Effector CD8-positive, alpha-beta T cell (primary cell): ENCODE data around the gene LRMDA.

Experiments used
- DNase-seq: peaks from one replicate; lab custom pipeline; 2025; lab: John Stamatoyannopoulos, UW

Gene LRMDA

DNA sequence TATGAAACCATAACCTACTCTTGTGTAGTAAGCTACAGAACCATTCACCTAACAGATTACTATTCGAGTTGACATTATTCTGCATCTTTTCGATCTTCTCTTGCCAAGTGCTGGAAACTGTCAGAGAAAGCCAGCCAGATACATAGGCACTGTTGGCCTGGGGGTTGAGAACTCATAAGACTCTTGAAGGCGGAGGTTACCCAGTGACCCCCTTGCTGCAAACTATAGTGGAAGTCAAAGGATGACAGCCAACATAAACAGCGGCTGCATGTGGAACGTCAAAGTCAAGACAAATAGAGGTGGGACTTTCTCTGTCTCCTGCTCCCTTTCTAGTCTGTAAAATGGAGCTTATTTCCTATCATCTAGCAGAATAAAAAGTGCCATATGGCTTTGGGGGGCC is 394.2 kb downstream of the LRMDA start:
- no peak for DNase-seq

DNA sequence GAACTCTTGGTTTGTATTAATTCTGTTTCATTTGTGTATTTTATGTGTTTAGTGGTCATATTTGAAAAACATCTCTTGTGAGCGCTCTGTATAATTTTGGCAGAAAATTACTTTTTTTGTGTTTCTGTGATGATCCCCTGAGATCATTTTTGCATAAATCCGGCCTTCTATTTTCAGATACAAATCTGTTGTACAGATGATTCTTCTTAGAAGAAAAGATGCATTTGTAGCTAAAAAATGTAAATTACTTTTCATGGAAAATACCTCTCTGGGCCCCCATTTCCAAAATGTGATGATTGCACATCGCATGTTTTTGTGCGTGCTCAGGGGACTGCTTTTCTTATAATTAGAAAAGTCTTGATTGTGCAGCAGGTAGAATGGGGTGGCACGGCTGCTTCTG is 395.4 kb downstream of the LRMDA start:
- DNase-seq: no peak

DNA sequence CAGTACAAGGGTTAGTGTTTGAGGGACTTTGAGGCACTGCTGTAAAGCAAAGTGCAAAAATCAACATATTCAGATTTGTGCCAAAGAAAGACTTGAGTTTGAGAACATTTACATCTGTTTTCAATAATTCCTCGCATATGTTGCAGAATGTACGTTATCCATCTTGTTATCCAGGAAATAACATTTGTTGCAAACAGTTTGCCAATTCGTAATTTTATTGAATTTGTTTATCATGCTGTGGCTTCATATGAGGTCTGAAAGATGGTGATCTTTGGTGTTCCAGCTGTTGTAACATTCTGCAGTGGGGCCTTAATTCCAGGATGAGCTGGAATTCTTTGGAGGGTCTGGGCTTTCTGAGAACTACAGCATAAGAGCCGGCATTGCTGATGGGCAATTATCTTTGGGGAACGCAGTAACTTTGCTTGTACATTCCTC is 396.2 kb downstream of the LRMDA start:
- DNase-seq: no peak

GRCh38 chr10:75828413-75828812 is 397.0 kb downstream of the LRMDA start:
- no peak for DNase-seq

DNA sequence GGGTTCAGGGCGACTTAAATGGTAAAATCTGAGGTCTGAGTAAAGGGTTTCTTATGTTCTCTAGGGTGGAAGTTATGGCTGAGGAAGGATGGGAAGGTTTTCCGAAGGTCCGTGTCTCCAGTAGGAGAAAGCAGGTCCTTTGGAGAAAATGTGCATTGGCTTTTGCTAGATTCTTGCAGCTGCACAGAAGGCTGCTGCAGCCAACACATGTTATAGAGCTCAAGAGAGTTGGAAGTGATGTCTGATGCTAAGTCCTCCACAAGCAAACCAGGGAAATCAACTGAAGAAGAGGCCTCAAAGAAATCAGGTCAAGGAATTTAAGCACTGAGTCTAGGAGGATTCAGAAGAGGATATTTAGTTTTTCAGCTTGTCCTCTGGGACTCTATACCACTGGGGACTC is 404.6 kb downstream of the LRMDA start:
- no peak for DNase-seq

- DNase-seq: no peak
Measured at GRCh38 chr10:75838486-75838885, 407.1 kb downstream of the LRMDA start.

GRCh38 chr10:75839020-75839419 is 407.6 kb downstream of the LRMDA start:
- no peak for DNase-seq

- DNase-seq: no peak
Measured at GRCh38 chr10:75841266-75841665, 409.8 kb downstream of the LRMDA start.

DNA sequence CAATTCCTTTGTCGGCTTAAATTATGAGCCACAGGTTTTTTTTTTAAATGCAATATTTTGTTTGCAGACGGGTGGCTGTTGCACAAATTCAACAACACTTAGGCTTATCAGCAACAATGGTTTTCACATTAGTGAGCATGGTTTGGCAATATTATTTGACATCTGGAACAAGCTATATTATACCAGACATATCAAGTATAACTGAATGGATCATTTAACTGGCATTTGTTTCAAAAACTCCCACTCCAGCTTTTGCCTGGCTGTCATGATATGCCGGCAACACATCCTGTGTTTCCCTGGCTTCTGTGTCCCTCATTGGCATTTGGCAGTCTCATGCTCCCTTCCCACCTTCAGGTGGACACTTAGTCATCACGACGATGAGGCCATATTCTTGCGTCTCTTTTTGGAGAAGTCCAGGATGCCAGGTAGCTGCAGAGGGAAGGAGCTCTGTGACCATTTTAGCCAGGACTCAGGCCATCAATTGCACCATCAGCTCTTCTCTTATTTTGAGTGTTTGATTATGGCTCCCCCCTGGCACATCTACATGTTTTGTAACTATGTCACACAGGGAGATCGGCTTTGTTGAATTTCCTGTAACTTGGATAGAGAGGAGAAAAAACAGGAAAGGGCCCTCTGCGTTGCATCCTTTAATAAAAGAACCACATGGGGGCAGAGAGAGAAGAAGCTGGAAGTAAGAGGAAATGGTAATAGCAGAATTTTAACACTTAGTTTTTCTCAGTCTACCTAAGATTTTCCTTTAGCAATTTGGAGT is 413.9 kb downstream of the LRMDA start:
- DNase-seq: no peak

DNA sequence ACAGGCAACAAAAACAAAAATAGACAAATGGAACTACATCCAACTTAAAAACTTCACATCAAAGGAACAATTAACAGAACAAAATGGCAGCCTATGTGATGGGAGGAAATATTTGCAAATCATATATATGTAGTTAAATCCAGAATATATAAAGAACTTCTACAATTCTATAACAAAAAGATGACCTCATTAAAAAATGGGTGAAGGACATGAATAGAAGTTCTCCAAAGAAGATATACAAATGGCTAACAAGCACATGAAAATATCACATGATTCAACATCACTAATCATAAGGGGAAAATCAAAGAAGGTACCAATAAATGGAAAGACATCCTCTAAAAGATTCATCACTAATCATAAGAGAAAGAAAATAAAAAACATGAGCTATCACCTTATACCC is 416.1 kb downstream of the LRMDA start:
- DNase-seq: no peak

GRCh38 chr10:75851580-75852345 is 420.3 kb downstream of the LRMDA start:
- DNase-seq: no peak

DNA sequence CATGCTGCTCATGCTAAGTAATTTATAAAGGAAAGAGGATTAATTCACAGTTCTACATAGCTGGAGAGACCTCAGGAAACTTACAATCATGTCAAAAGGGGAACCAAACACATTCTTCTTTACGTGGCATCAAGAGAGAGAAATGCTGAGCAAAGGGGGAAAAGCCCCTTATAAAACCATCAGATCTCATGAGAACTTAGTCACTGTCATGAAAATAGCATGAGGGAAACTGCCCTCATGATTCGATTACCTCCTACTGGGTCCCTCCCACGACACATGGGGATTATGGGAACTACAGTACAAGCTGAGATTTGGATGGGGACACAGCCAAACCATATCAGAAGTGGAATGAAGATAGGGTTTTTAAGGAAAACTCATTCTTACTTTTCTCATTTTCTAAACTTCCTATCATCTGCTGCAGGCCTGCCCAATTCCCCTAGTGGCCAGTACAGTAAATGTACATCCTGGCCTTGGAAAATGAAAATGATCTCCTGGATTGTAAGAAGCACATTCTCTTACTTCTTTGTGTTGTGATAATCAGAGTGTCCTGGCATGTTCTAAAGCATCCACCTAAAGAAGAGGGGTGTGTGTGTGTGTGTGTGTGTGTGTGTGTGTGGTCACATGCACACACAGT is 421.5 kb downstream of the LRMDA start:
- DNase-seq: no peak

DNA sequence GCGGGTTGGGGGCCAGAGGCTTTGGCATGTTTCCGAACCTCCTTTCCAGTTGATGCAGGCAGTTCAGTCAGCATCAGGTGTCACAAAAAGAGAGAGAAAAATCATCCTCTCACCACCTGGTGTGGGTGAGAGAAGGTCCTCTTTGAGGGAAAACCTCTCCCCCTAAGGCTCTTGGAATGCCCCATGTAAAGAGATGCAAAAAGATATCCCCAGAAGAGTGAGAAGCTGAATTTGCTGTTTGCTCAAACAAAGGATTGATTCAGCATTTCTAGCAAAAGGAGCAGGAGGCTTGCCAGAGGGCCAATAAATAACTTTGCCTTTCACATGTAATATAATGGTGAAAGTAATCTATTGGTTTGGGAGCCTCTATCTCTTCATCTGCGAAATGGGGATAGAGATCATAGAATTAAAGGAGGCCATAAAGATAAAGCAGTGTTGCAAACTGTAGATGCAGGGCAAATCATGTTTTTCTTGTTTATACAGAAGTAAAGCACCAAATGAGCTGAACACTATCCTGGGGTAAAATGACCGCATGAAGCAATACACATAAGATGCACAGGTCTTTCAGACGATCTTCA is 425.9 kb downstream of the LRMDA start:
- DNase-seq: no peak

- DNase-seq: no peak
Measured at GRCh38 chr10:75857896-75858295, 426.5 kb downstream of the LRMDA start.

DNA sequence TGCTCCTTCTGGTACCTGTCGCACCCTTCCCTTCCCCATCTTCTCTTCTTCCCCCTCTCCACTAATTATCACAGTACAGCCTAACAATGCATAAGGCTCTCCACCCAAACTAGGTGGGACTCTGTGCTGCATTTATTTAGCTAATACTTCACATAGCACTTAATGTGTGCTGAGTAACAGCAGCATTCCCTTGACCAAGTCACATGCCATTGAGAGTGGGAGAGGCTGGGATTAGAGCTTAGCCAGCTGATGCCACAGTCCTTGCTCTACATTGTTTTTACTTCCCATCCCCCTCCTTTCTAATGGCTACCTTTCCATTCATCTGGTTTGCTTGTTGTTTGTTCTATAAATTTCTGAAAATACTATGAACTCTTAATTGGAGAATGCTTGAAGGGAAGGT is 426.9 kb downstream of the LRMDA start:
- no peak for DNase-seq

DNA sequence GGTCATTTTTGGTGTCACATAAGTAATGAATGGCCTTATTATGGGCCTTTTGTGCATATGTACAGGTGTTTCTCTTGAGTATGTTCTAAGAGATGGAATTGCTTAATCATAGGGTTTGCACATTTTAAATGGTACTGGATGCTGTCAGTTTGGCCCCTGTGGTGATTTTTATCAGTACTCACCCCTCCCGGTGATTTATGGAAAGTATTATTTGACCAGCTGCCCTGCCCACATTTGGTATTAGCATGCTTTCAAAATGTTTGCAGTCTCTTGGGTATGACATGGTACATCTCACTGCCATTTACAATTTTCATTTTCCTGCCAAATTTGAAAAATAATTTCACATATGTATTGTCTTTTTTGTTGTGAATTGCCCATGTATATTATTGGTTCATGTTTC is 427.7 kb downstream of the LRMDA start:
- no peak for DNase-seq

- no peak for DNase-seq
Measured at GRCh38 chr10:75860009-75860408, 428.6 kb downstream of the LRMDA start.

GRCh38 chr10:75861582-75861981 is 430.2 kb downstream of the LRMDA start:
- no peak for DNase-seq

DNA sequence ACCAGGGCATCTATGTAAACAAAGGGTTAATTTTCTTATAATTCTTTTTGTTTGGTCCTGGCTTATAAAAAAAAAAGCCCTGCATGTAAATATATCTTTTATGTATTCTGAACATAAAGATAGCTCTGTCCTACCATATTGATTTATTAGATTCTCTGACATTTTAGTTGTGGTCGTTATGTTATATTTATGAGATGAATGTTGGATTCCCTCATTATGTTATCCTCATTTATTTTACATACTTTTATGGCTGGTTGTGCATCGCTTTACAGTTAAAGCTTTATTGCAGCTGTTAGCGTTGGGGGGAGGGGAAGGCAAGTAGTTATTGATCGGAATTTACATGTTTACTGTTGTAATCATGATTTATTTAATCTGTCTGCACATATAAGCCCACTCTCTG is 431.5 kb downstream of the LRMDA start:
- no peak for DNase-seq

DNA sequence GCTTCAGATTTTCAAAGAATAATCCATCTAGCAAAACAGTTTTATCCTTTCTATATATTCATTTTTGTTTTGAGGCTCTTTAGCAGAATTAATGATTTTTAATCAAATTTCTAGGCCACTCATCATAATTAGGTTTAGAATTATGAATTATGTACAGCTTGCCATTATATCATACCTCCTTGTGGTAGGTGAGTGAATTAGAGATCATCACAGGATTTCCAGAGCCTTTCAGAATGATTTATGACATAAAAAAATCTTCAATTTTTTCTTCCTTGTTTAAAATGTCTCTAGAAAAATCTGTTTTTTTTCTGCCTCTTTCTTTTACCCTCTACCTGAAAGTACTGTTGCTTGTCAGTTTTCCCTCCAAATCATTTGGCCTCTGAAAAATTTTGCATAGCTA is 433.3 kb downstream of the LRMDA start:
- no peak for DNase-seq

DNA sequence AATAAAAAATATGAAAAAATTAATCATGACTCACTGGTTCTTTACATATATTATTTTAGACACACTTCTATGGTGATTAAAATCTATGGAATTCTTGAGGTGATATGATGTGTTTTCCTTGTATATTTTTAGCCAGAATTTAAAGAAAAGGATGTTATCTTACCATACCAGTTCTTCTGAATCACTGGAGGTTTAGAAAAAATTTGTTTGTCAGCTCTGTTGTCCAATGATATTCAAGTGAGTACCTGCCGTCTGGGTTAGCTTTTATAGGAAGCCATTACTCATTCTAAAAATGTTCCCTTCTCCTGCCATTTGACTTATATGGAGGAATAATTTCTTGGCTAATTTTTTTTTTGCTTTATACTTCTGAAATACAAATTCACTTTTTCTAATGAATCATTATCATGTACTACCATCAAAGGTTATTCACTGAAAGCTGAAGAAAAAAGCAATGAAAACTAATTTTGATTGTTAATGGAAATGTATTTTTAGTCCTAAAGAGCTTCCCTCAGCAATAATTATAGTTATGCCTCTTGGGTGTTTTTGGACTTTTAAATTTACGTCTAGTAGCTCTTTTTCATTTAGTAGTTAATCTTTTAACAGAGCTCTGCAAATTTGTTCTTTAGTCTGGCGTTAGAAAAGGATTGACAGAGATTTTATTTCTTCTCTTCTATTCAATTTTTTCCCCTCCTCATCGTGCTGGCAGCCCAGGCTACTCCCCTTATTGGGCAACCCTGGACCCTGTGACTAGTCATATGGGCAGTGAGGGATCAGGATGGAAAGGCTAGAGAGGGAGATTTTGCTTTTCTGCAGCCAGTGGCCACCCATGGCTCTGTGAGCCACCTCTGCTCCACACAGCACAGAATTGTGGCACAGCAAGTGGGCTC is 434.2 kb downstream of the LRMDA start:
- DNase-seq: no peak

DNA sequence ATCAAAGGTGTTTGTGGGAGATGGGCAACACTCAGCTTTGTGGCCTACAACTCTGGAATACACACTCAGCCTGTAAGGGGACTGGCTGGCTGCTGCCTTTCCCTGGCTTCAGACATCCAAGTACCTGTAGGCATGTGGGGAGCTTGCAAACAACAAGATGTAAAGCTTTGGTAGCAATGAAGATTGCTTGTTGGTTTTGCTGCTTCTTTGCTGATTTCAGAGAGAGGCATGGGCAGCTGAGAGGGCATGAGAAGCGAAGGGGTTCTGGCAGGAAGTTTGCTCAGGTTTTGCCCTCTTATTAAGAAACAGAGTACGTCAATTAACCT is 434.8 kb downstream of the LRMDA start:
- DNase-seq: no peak
